Kidney epithelial cell (primary cell): Measurements from ENCODE around the gene PACRG. TPM values are rescaled to one million over a fixed set of nuclear protein-coding genes. Genes with fewer than 3 reads are reported as not detected.

ENCODE experiments used
- DNase-seq: peaks from one replicate; pipeline ENCODE4 v3.0.0-alpha.2; 2010; ENCODE audit warnings: low read depth
- H3K27me3 ChIP-seq: 2 replicates; pipeline ENCODE4 v1.6.0; 2011; ENCODE audit warnings: low read length; ENCODE audit not compliant: control insufficient read depth, insufficient read depth
- H3K36me3 ChIP-seq: 2 replicates; pipeline ENCODE4 v1.5.1; 2011; ENCODE audit warnings: low read length; ENCODE audit not compliant: control insufficient read depth, insufficient read depth
- H3K4me3 ChIP-seq: 2 replicates; pipeline ENCODE4 v1.5.1; 2011; ENCODE audit warnings: low read depth, mild to moderate bottlenecking, control low read depth, low read length
- total RNA-seq: library from RNA; depleted of rRNA; stranded (reverse); fragments of >200 nt; gene quantifications from 2 replicates; pipeline ENCODE4 v1.2.3, GENCODE V29; 2015
- TF ChIP-seq, protein P1 (sequence below): IDR thresholded peaks from 2 replicates; pipeline ENCODE4 v1.5.1; 2011; ENCODE audit warnings: mild to moderate bottlenecking, moderate library complexity, low read length, control low read depth, inconsistent platforms; ENCODE audit not compliant: insufficient read depth, poor library complexity, severe bottlenecking

The PACRG gene
- total RNA-seq, 1 donor from 2014 or later: 0.29 TPM

DNA sequence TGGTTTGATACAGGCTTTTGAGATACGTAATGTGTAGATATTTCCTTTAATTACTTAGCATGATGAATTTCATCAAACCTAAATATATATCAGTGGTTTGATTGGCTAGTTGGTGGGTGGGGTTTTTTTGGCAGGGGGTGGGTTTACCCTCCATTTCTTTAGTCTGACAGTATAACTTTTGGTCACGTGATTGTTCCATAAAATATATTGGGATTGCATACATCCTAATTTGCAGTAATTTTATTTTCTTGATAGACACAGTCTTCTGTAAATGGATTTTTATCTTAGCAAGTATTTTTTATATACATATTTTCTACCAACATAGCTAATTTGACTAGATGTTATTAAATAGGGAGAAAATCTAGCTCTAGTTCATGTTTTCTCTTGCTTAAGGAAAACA, 509.3 kb downstream of the PACRG start:
- TF ChIP-seq, protein P1, sequence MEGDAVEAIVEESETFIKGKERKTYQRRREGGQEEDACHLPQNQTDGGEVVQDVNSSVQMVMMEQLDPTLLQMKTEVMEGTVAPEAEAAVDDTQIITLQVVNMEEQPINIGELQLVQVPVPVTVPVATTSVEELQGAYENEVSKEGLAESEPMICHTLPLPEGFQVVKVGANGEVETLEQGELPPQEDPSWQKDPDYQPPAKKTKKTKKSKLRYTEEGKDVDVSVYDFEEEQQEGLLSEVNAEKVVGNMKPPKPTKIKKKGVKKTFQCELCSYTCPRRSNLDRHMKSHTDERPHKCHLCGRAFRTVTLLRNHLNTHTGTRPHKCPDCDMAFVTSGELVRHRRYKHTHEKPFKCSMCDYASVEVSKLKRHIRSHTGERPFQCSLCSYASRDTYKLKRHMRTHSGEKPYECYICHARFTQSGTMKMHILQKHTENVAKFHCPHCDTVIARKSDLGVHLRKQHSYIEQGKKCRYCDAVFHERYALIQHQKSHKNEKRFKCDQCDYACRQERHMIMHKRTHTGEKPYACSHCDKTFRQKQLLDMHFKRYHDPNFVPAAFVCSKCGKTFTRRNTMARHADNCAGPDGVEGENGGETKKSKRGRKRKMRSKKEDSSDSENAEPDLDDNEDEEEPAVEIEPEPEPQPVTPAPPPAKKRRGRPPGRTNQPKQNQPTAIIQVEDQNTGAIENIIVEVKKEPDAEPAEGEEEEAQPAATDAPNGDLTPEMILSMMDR: no peak
- H3K4me3 ChIP-seq: no peak overlapping the region
- H3K36me3 ChIP-seq: no peaks in the 10 kb centered on the region
- DNase-seq: no peak
- H3K27me3 ChIP-seq: no peaks in the 10 kb centered on the region

DNA sequence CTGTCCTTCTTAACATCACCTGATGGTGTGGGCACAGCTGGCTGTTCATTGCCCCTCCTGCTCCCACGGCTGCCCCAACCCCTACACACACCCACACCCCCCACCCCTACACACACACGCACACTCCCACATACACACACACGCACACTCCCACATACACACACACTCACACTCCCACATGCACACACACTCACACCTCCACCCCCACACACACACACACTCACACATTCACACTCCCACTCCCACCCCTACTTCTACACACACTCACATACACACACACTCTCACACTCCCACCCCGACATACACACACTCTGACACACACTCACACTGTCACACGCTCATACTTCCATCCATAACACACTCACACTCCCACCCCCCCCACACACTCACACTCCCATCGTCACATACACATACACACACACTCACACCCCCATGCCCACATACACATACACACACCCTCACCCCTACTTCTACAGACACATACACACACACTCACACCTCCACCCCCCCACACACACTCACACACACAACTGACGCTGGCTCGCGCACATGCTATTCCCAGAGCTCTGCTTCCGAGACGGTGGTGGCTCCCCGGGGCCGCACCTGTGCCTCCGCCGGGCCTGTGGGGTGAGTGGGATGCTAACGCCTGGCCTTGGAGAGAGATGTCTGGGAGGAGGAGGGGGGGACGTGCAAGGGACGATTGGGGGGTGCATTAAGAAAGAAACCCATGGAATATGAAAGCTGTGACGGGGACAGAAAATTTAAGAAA, 512.0 kb downstream of the PACRG start:
- H3K27me3 ChIP-seq: no peaks in the 10 kb centered on the region
- TF ChIP-seq, protein P1: no peak
- H3K36me3 ChIP-seq: no peaks in the 10 kb centered on the region
- no peak overlapping the region for H3K4me3 ChIP-seq
- DNase-seq: no peak

DNA sequence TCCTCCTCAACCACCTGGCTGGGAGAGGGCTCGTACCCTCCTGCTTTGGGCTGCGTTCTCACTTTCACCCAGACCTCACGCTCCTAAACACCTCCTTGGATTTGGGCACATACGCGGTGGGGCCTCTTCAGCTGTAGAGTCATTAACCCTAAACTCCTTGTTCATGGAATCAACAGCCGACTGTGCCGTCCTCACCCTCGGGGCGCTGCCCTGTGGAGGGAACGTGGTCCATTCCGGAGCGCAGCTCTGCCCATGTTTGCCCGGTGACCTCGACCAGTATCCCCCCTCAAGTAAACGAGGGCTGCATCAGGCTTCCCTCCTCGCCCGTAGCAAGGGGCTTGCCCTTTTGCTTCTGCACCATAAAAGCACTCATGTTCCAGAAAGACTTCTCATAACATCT, 512.8 kb downstream of the PACRG start:
- no peak for DNase-seq
- Histone ChIP-seq H3K36me3 (no peaks in the 10 kb centered on the region), H3K27me3 (no peaks in the 10 kb centered on the region), H3K4me3 (no peak overlapping the region)
- TF ChIP-seq, protein P1: no peak

DNA sequence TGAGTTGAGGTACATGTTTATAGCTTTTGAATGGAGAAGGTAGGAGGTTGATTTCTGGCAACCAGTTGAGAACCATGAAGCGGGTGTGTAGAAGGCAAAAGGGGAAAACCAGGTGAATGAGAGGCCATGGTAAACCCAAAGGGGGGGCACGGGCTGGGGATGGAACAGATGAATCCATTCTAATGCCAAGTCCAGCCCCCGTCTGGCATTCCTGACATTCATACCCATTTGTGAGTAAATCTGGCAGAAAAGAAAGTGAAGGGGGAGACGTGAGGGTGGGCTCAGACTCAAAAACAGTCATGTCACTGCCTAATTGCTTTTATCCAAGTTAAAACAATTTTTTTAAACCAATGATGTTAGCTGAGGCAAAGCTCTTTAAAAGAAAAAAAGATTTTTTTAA, 513.9 kb downstream of the PACRG start:
- TF ChIP-seq, protein P1: no peak
- Histone ChIP-seq H3K27me3 (no peaks in the 10 kb centered on the region), H3K4me3 (no peak overlapping the region), H3K36me3 (no peaks in the 10 kb centered on the region)
- no peak for DNase-seq

DNA sequence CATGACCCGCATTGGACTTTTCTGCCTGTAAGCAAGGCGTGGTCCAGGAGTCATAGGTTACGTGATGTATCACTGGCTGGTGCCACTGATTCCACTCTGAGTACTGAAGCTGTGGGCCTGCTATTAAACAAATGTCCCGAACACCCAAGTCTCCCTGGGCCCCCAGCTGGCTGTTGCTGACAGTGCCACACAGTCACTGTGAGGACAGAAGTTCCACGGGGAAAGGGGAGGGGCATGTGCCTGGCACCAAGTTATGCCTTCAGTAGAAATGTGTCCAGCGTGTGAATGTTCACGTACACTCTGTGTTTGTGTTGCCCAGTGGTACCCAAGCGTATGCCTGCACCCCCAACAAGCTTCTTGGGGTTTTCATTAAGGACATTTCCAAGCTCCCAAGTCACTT, 515.3 kb downstream of the PACRG start:
- Histone ChIP-seq H3K27me3 (no peaks in the 10 kb centered on the region), H3K4me3 (no peak overlapping the region), H3K36me3 (no peaks in the 10 kb centered on the region)
- no peak for DNase-seq
- TF ChIP-seq, protein P1: no peak
